GM13976 (cell line): Measurements from ENCODE around the gene POLA1.

Experiments
- DNase-seq: peaks from one replicate; pipeline ENCODE4 v3.0.0; 2012; ENCODE audit warnings: low spot score
- CTCF ChIP-seq: IDR thresholded peaks from 2 replicates; pipeline ENCODE4 v1.5.1; 2012; ENCODE audit warnings: borderline replicate concordance, mild to moderate bottlenecking; ENCODE audit not compliant: insufficient read depth; ENCODE audit errors: extremely low read depth, missing control alignments, control extremely low read depth
- in situ Hi-C: fragments of 300-500 bp; cut with MboI; formaldehyde crosslinking; loops from one replicate; pipeline ENCODE4 v1.12.0; 2022; ENCODE audit warnings: low sequenced_read_pairs, mixed read lengths, inconsistent platforms; ENCODE audit not compliant: unreplicated experiment

Gene POLA1

GRCh38 chrX:24983931-24984330 lies 290.2 kb downstream of the POLA1 start:
- TF ChIP-seq CTCF, result no peak
- DNase-seq, result no peak
- in situ Hi-C loops, result no loop called here

- no peak for TF ChIP-seq CTCF
- DNase-seq, result no peak
- in situ Hi-C loops, result no loop called here
Measured at GRCh38 chrX:24985120-24985519, 291.4 kb downstream of the POLA1 start.

- no peak for DNase-seq
- in situ Hi-C loops, result no loop called here
- no peak for TF ChIP-seq CTCF
Measured at GRCh38 chrX:24987731-24988130, 294.0 kb downstream of the POLA1 start.

- DNase-seq, result no peak
- in situ Hi-C loops, result no loop called here
- TF ChIP-seq CTCF, result no peak
Measured at GRCh38 chrX:24988314-24988713, 294.6 kb downstream of the POLA1 start.

GRCh38 chrX:24990535-24990934 lies 296.8 kb downstream of the POLA1 start:
- in situ Hi-C loops, result no loop called here
- no peak for TF ChIP-seq CTCF
- DNase-seq, result no peak

GRCh38 chrX:24993879-24994278 lies 300.2 kb downstream of the POLA1 start:
- DNase-seq, result no peak
- TF ChIP-seq CTCF, result no peak
- in situ Hi-C loops, result no loop called here
